Measurements from ENCODE around the gene HELZ2. TPM values are rescaled to one million over a fixed set of nuclear protein-coding genes. Genes with fewer than 3 reads are reported as not detected.

HELZ2 gene
- polyA plus RNA-seq, 3 donors: 8.8 to 11.3 (median 10.4) TPM

DNA sequence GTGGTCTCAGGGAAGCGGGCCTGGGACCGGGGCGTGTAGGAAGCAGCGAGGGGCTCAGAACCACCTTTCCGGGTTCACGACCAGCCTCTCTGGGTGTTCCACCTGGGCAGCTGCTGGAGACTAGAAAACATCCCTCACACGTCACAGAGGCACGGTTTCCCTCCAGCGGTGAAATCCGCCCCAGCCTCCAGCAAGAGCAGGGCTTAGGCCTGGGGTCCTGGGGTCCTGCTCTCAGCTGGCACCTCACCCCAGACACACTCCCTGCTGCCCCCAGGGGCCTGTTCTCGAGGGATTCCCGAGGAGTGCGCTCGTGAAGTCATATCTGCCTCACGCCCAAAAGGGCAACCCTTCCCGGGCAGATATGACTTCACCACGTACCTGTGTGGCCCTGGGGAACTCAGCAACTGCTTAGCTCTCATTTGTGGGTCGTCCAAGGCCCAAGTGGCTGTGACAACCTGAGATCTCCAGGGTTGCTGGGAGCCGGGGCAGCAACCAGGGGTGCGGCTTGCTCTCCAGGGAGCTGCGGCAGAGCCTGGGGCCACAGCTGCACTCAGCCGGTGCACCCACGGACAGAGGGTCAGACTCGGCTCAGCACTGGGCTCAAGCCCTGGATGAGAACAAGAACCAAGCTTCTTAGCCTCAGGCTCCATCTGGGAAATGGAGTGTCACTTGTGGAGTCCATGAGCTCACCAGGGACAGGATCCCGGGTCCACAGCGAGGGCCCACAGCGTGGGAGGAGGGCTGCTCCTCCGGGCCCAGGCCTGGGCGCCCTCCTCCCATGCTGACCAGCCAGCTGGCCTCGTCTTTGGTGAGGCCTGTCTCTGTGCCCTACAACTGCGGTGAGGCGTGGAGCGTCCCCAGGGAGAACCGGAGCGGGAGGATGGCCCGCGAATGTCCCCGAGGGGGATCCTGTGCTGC, 19.4 kb downstream of the HELZ2 start:
- DNase-seq (ENCODE audit: low read depth in 3 of 3, low spot score in 2 of 3): no peak

DNA sequence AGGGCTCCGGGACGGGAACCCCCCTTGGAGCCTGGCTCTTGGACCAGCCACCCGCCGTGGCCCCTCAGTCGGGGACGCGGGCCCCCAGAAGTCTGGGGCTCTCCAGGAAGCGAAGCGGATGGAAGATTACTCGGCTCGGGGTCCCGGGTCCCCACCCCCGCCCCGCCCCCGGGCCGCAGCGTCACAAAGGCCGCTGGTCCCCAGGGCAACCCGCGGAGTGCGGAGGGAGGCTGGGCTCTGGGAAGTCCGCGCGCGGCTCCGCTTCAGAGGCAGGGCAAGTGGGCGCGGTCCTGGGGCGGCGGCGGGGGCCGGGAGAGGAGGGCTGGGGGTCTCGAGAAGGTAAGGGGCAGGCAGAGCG, 20.1 kb downstream of the HELZ2 start, which contains the start of gene FNDC11:
Gene FNDC11, plus strand, starts transcription at position 227 of the 358 bp plus-strand sequence. CDS start 1,505 bp downstream, outside the sequence.
- DNase-seq (ENCODE audit: low read depth in 3 of 3, low spot score in 2 of 3): no peak

DNA sequence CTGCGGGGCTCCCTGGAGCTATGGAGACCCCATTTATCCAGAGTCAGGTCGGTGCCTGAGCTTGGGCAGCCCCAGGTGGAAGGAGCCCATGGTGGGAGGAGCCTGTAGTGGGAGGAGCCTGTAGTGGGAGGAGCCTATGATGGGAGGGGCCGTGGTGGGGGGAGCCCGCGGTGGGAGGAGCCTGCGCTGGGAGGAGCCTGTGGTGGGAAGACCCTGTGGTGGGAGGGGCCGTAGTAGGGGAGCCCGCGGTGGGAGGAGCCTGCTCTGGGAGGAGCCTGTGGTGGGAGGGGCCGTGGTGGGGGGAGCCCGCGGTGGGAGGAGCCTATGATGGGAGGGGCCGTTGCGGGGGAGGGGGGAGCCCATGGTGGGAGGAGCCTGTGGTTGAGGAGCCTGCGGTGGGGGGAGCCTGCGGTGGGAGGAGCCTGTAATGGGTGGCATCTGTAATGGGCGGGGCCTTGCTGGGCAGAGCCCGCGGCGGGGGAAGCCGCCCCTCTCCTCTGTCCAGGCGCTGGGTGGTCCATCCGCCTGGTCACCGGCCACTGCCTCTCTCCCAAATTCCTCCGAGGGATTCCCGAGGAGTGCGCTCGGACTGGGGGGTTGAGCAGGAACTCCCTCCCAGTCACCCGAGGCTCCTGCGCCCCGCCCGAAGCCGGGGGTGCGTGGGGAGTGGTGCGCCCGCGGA, 20.6 kb downstream of the HELZ2 start:
- DNase-seq (ENCODE audit: low read depth in 3 of 3, low spot score in 2 of 3): no peak

DNA sequence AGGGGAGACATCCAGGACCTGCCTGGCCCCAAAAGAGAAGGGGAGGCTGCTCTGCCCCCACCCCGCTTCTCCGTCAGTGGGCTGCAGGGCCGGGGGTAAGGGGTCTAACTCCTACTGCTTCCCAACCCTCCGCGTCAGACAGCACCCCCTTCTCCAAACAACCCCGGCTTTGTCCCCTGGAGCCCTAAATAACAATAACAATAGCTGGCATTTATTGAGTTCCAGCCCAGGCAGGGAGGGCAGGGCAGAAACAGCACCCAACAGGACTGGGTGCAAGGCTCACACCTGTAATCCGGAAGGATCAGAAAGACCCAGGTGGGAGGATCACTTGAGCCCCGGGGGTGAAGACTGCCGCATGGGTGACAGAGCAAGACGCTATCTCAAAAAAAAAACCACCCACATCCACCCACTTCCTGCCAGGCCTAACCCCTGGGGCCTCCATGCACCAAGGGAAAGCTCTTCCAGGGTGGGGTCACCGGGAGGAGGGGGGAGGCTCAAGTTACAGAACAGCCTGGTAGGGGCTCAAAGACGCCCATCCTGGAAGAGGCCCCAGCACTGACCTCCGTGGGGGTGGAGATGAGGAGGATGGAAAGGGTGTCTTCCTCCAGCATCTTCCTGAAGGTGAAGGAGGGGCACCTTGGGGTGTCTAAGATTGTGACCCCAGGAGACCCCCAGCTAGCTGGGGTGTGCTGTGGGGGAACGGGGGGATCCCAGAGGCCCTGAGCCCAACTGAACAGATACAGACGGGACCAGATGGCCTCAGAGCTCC, 21.4 kb downstream of the HELZ2 start:
- DNase-seq (ENCODE audit: low read depth in 3 of 3, low spot score in 2 of 3): no peak

DNA sequence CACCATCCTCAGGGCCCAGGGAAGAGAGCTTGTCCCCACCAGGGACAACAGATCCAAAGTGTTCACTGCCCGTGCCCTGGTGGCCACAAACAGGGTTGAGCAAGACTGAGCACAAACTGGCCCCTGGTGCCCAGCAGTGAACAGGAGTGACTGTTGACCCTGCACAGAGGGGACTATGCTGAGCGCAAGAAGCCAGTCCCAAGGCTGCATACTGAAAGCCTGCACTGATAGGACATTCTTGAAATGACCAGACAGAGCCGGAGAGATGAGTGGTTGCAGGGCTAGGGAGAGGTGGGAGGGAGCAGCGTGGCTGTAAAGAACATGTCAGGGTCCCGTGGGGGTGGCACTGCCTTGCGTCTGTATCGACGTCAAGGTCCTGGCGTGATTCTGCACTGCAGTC, 23.0 kb downstream of the HELZ2 start:
- DNase-seq (ENCODE audit: low read depth in 3 of 3, low spot score in 2 of 3): no peak

DNA sequence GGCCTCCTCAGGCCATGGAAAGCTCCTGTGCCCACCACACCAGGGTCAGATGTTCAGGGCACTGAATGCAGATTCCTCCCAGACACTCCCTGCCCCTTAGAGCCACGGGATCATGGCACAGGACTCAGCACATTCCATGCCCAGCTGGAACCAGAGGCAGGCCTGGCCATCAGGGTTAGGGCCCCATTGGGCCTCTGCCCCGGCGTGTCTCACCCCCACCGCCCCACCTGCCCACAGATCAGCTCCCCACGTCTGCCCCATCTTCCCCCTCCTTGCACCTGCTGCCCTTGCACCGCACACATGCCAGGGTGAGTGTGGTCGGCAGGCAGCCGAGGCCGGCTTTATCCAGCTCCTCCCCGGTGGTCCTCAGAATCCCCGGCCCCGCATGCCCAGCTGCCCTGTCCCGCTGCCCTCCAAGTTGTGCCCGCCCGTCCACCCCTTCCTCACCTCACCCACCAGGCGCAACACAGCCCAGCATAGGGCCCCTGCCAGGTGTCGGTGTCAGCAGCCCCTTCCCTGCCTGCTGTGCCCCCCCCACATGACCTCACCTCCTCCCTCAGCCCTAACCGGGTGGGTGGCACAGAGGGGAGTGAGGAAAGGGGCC, 24.3 kb downstream of the HELZ2 start:
- no peak for DNase-seq (ENCODE audit: low read depth in 3 of 3, low spot score in 2 of 3)

DNA sequence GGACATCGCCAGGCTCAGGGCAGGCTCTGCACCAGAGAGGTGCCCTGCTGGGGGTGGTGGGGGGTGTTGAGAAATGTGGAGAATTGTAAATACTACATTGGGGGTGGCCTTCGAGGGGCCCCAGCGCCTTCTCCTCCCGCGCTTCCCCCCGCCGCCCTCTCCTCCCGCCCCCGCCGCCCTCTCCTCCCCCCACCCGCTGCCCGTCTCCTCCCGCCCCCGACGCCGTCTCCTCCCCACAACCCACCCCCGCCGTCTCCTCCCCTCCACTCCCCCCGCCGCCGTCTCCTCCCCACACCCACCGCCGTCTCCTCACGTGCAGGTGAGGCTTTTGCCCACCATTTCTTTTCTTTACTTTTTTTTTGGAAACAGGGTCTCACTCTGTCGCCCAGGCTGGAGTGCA, 25.0 kb downstream of the HELZ2 start:
- no peak for DNase-seq (ENCODE audit: low read depth in 3 of 3, low spot score in 2 of 3)

DNA sequence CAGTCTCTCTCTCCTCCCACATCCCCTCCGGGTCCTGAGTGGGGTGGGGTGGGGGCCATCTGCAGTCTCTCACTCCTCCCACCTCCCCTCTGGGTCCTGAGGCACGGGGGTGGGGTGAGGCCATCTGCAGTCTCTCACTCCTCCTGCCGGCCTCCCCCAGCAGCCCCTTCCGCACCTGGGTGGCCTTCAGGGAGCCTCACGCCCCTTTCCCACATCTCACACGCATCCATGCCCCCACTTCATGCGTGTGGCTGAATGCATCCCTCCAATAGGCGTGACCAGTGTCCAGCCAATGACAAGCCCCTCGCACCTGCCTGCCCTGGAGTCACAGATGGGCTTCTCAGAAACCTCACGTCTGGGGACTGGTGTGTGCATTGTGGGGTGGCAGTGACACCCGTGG, 25.5 kb downstream of the HELZ2 start:
- DNase-seq (ENCODE audit: low read depth in 3 of 3, low spot score in 2 of 3): no peak

DNA sequence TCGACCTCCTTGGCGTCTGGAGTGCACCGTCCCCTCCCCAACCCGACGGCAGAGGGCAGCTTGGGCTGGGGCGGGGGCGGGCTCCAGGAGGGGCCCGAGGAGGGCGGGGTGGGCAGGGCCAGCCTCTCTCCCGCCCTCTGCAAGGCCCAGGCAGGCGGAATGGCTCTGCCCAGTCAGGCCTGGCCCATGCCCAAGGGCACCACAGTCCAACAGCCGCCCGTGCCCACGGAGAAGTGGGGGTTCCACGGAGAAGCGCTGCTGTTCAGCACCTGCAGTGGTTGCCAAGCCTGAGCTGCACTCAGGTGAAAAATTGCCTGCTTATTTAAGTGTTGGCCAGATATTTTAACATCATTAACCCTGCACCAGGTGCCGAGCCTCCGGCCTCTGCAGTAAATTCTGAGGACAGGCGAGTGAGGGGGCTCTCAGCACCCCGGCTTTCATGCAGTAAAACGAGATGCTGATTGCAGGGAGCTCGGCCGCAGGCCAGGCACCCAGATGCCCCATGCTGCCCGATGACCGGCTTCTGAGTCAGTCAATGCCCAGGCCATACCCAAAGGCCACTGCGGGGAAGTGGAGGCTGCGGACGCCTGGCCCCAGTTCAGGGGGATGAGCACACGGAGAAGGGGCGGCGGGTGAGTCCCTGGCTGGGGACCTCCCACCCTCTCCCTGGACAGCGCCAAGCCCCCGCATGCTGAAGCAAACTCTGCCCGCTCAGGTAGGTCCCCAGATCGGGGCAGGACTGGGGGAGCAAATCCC, 26.1 kb downstream of the HELZ2 start, which contains the start of gene SRMS:
Gene SRMS, minus strand, starts transcription at position 25 of the 756 bp plus-strand sequence. CDS start 286 bp downstream, outside the sequence.
- no peak for DNase-seq (ENCODE audit: low read depth in 3 of 3, low spot score in 2 of 3)

DNA sequence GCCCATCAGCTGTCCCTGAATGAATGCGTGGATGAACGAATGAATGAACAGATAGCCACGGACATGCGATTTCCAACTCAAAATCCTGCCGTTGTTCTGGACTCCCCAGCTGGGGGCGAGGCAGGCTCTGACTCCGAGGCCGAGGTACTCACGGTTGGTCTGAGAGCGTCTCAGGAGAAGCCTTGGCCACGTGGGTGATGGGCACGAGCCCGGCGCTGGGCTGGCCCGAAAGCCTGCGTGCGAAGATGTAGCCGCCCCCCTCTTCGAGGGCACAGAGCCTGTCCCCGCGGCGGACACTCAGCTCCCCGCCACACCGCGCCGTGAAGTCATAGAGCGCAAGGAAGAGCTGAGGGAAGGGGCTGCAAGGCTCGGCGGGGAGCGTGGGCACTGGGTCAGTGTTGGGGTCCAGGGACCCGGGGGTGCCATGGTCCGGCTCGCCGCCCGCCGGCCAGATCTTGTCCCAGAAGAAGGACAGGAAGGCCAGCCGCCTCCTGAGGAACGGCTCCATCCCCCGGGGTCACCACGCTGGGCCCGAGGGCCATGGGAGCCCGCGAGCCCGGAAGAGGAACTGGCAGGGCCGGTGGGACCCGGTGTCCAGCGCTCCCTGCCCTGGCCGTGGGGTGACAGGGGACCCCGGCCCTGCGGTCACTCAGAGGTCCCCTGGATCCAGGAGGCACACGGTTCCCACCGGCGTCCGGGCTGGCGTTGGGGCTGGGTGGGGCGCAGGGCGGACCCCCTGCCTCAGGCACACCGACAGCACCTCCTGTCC, 26.9 kb downstream of the HELZ2 start:
- no peak for DNase-seq (ENCODE audit: low read depth in 3 of 3, low spot score in 2 of 3)

DNA sequence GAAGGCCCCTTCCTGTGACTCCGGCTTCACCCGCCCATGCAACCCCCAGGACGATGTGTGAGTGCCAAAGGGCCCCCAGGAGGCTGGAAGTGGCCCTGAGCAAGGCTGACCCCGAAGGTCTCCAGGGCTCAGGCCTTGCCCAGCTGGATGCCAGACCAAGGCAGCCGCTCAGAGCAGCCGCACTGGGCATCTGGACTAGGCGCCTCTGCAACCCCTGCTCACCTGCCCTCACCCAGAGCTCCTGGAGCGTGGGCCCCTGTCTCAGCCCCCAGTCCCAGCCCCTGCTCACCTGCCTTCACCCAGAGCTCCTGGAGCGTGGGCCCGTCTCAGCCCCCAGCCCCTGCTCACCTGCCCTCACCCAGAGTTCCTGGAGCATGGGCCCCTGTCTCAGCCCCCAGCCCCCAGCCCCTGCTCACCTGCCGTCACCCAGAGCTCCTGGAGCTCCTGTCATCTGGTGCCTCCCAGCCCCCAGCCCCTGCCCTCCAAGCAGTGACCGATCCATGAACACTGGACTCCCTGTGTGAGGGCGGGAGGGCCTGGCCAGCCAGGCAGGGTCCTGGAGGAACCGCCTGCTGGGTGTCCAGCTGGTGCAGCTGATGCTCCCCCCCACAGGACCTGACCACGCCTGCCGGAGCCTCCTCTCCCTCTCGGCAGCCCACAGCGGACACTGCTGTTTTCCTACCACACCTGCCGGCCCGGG, 27.6 kb downstream of the HELZ2 start:
- no peak for DNase-seq (ENCODE audit: low read depth in 3 of 3, low spot score in 2 of 3)

DNA sequence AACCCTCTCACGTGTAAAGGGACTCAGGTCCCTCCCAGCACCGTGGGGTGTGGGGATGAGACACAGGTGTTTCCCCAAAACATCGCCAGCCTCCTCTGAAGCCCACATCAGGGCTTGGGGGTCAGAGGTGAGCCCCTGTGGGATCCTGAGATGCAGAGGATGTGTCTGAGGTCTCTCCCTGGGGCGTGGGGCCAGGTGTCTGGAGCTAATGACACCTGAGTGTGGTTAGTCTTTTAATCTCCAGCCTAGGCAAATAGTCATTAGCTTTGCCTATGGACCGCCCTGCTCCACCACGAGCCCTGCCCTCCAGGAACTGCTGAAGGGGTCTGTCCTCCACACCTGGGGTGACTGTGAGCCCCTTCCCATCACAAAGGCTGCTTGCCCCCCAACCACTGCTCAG, 28.2 kb downstream of the HELZ2 start:
- no peak for DNase-seq (ENCODE audit: low read depth in 3 of 3, low spot score in 2 of 3)

DNA sequence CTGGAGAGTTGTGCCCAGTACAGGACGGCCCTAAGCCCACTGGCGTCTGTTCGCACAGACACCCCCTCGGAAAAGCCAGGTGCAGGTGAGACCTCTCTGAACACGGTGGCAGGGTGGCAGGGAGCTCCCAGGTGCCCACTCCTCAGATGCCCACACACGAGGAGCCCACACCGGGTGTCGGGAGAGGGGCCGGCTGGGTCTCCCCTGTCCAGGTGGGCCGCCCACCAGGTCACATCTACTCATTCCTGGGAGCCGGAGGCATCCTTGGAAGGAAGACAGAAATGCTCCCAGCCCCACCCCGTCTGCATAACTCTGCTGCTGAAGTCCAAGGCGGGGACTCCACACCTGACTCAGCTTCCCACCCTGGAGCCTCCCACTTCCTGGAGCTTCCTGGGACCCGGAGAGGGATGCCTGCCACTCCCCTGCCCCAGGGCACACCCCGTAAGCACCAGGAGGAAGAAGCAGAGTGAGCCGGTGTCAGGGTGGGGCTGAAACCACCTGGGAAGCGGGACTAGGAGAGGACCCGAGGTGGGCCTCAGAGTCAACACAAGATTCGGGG, 29.0 kb downstream of the HELZ2 start:
- no peak for DNase-seq (ENCODE audit: low read depth in 3 of 3, low spot score in 2 of 3)

DNA sequence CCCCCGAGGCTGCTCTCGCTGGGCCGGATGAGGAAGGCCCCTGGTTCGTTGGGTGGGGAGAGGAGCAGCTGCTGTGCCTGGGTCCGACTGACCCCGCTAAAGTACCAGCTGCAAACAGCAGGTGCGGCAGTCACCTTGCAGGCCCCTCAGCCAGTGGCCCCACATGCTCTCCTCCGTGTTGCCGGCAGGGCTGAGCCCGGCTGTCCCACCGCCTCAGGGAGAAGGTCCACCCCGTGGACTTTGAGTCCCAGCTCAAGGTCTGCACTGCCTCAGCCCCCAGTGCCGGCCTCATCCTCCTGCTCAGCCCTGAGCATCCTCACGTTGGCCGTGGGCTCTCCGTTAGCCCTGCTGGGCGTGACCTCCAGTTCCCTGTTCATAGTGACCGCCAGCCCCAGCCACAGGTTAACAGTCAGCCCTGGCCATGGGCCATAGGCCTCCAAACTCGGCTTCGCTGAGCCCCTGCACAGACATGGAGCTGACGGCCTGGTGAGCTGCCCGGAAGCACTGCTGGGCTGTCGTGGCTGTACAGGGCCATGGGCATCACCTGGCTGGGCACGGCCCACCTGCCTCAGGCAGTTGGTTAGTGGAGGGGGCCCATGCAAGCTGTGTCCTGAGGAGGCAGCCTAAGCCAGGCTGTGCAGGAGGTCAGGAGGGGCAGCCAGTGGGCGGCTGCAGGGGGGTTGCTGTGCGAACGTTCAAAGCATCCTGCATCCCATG, 29.6 kb downstream of the HELZ2 start:
- no peak for DNase-seq (ENCODE audit: low read depth in 3 of 3, low spot score in 2 of 3)

DNA sequence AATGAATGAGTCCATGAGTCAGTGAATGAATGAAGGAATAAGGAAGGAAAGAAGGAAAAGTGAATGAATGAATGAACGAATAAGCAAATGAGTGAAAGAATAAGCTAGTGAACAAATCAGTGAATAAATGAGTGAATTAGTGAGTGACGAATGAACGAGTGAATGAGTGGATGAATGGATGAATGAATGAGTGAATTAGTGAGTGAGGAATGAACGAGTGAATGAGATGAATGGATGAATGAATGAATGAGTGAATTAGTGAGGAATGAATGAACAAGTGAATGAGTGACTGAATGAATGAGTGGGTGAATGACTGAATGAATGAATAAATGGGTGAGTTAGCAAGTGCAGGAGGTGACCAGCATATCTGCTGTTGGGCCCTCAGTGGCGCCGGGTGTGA, 30.3 kb downstream of the HELZ2 start:
- no peak for DNase-seq (ENCODE audit: low read depth in 3 of 3, low spot score in 2 of 3)

DNA sequence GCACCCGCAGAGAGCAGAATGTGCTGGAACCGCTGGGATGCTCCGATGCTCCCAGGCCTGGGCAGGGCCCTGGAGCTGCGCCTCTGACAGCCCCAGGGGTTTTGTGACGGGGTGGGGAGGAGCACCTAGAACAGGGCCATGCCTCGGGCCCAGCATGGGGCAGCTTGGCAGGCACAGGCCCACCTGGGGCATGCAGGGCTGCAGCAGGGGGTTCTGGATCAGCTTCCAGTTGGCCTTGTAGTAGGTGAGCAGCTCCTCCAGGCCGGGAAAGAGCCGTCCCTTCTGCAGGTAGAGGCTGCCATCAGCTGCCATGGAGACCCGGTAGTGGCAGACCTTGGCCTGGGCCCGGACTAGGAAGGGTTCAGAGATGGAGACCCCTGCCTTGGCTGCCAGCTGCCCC, 30.9 kb downstream of the HELZ2 start:
- no peak for DNase-seq (ENCODE audit: low read depth in 3 of 3, low spot score in 2 of 3)

DNA sequence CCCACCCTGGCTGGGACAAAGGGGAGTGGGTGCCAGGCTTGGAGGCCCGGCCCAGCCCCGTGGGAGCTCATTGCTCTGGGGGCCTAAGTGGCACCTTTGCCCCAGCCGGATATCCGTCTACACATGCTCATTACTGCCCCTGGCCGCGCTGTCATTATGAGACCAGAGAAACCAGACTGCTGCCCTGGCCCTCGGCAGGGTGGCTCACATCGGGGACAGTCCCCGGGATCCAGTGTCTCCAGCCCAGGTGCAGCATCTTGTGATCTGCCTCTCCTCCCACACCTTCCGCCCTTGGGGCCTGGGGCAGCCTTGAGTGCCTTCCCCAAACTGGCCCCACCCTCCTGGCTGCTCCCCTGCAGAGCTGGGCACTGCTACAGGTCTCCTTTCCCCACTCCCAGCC, 31.3 kb downstream of the HELZ2 start:
- no peak for DNase-seq (ENCODE audit: low read depth in 3 of 3, low spot score in 2 of 3)

Measured in right renal cortex interstitium (tissue), 3 donors.